D721Med (cell line): ENCODE data around the gene P2RY13.

Experiments
- DNase-seq: peaks from one replicate; pipeline ENCODE4 v3.0.0; 2011; ENCODE audit warnings: low spot score; ENCODE audit not compliant: insufficient read length
- FAIRE-seq: peaks from 2 replicates; lab custom pipeline; 2011; peaks lifted over from hg19 to GRCh38; lab: Jason Lieb, UNC
- CTCF ChIP-seq: IDR thresholded peaks from 2 replicates; pipeline ENCODE4 v1.5.1; 2012; ENCODE audit warnings: mild to moderate bottlenecking, control low read depth; ENCODE audit not compliant: insufficient read depth; ENCODE audit errors: missing control alignments

P2RY13 gene

GRCh38 chr3:151297429-151297828 lies 31.9 kb downstream of the P2RY13 start:
- no peak for TF ChIP-seq CTCF
- DNase-seq (no peak), FAIRE-seq (no peak)

GRCh38 chr3:151296226-151296625 lies 33.1 kb downstream of the P2RY13 start:
- FAIRE-seq (no peak), DNase-seq (no peak)
- no peak for TF ChIP-seq CTCF

- FAIRE-seq, result no peak
- no peak for TF ChIP-seq CTCF
- no peak for DNase-seq
Measured at GRCh38 chr3:151293127-151293526, 36.2 kb downstream of the P2RY13 start.

- DNase-seq, result no peak
- TF ChIP-seq CTCF, result peak; percentile 61
- FAIRE-seq, result no peak
Measured at GRCh38 chr3:151290673-151291072, 38.7 kb downstream of the P2RY13 start.

GRCh38 chr3:151289445-151289844 lies 39.9 kb downstream of the P2RY13 start:
- TF ChIP-seq CTCF, result no peak
- FAIRE-seq, result no peak

GRCh38 chr3:151285940-151286339 lies 43.4 kb downstream of the P2RY13 start:
- DNase-seq, result no peak
- FAIRE-seq, result no peak
- TF ChIP-seq CTCF, result no peak

More at GRCh38 chr3:151289445-151289844, 39.9 kb downstream of the P2RY13 start:
- no peak for DNase-seq

DNA sequence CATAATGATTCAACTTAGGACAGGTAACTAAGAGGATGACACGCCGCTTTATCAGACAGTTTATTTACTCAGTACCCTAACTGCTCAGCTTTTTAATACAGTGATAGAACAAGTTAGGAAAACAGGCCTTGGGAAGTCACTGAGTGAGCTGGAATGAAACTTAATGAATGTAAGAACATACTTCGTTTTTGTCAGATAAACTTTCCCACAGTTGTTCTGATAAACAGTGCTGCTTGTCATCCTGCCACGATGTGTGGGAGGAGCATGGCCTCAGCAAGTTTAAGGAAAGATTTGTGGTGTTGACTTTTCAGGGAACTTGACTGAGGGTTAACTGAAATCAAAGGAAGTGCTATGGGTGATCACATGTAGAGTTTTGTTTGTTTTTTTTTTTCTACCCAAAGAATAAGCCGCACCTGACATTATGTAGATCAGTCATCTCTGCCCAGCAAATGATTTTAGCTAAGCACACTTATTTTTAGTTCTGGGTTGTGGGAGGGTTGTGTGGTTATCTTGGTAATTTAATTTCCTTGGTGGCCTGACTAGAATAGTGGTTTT lies 45.4 kb downstream of the P2RY13 start:
- TF ChIP-seq CTCF, result no peak
- FAIRE-seq, result no peak
- no peak for DNase-seq
